Hepatocyte (in vitro differentiated cells): ENCODE measurements around the gene ZNF423.

Experiments
- EZH2 ChIP-seq: fragments of 200-600 bp; sonication (generic); IDR thresholded peaks from 2 replicates; pipeline ENCODE4 v1.6.1; 2016; ENCODE audit warnings: antibody characterized with exemption, mild to moderate bottlenecking, borderline replicate concordance
- TF ChIP-seq, protein P1 (sequence below): fragments of 200-600 bp; sonication (generic); IDR thresholded peaks from 2 replicates; pipeline ENCODE4 v1.5.1; 2016; ENCODE audit warnings: antibody characterized with exemption, mild to moderate bottlenecking; ENCODE audit not compliant: poor library complexity

GRCh38 chr16:49665482-49666230 is 190.3 kb downstream of the ZNF423 start:
- TF ChIP-seq, protein P1, sequence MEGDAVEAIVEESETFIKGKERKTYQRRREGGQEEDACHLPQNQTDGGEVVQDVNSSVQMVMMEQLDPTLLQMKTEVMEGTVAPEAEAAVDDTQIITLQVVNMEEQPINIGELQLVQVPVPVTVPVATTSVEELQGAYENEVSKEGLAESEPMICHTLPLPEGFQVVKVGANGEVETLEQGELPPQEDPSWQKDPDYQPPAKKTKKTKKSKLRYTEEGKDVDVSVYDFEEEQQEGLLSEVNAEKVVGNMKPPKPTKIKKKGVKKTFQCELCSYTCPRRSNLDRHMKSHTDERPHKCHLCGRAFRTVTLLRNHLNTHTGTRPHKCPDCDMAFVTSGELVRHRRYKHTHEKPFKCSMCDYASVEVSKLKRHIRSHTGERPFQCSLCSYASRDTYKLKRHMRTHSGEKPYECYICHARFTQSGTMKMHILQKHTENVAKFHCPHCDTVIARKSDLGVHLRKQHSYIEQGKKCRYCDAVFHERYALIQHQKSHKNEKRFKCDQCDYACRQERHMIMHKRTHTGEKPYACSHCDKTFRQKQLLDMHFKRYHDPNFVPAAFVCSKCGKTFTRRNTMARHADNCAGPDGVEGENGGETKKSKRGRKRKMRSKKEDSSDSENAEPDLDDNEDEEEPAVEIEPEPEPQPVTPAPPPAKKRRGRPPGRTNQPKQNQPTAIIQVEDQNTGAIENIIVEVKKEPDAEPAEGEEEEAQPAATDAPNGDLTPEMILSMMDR, result no peak
- TF ChIP-seq EZH2, result no peak
